SU-DHL-6 (cell line): Measurements from ENCODE around the gene AKAP8.

Experiments used
- H2AFZ ChIP-seq: fragments of 200-600 bp; sonication (generic); 2 replicates; pipeline ENCODE4 v1.6.1; 2014; ENCODE audit warnings: low read depth, mild to moderate bottlenecking, moderate library complexity, mixed read lengths, antibody characterized with exemption, low read length; ENCODE audit not compliant: severe bottlenecking
- H3F3A ChIP-seq: fragments of 200-600 bp; shearing (Covaris generic); 2 replicates; pipeline ENCODE4 v1.6.0; 2016; ENCODE audit warnings: antibody characterized with exemption, mild to moderate bottlenecking; ENCODE audit not compliant: insufficient read depth
- H3K27ac ChIP-seq: fragments of 200-600 bp; sonication (generic); 2 replicates; pipeline ENCODE4 v1.5.1; 2016; ENCODE audit warnings: low read depth, mild to moderate bottlenecking, low read length, moderate library complexity, mixed read lengths
- H3K27me3 ChIP-seq: fragments of 200-600 bp; sonication (generic), shearing (Covaris generic); 2 replicates; pipeline ENCODE4 v1.6.0; 2014; ENCODE audit warnings: mild to moderate bottlenecking, low read length
- H3K36me3 ChIP-seq: fragments of 200-600 bp; sonication (generic); 2 replicates; pipeline ENCODE4 v1.6.1; 2014; ENCODE audit warnings: mild to moderate bottlenecking, low read length, mixed read lengths
- H3K4me2 ChIP-seq: fragments of 300-600, 200-600 bp; shearing (Covaris generic), sonication (generic); 2 replicates; pipeline ENCODE4 v1.6.0; 2014; ENCODE audit warnings: low read length, low read depth, mild to moderate bottlenecking; ENCODE audit not compliant: poor library complexity, severe bottlenecking
- H3K4me3 ChIP-seq: fragments of 200-600 bp; sonication (generic); 2 replicates; pipeline ENCODE4 v1.5.1; 2014; ENCODE audit warnings: antibody characterized with exemption, low read length, mild to moderate bottlenecking, mixed read lengths; ENCODE audit not compliant: insufficient read depth, poor library complexity, severe bottlenecking
- H3K79me2 ChIP-seq: fragments of 200-600 bp; sonication (generic); 2 replicates; pipeline ENCODE4 v1.6.1; 2014; ENCODE audit warnings: mild to moderate bottlenecking, low read length, moderate library complexity; ENCODE audit not compliant: insufficient read depth
- H3K9ac ChIP-seq: fragments of 200-600 bp; sonication (generic); 2 replicates; pipeline ENCODE4 v1.7.0; 2014; ENCODE audit warnings: mild to moderate bottlenecking, low read length
- H3K9me2 ChIP-seq: fragments of 200-600 bp; sonication (generic); replicated peaks from 2 replicates; pipeline ENCODE4 v1.6.1; 2014; ENCODE audit warnings: low read length; ENCODE audit not compliant: insufficient read depth
- H3K9me3 ChIP-seq: fragments of 200-600 bp; sonication (generic); 2 replicates; pipeline ENCODE4 v1.6.1; 2014; ENCODE audit warnings: low read length, mixed read lengths; ENCODE audit not compliant: insufficient read depth
- H4K20me1 ChIP-seq: fragments of 200-600 bp; sonication (generic); 2 replicates; pipeline ENCODE4 v1.6.1; 2014; ENCODE audit warnings: low read depth, mild to moderate bottlenecking, antibody characterized with exemption, low read length, moderate library complexity, mixed read lengths
- EZH2phosphoT487 ChIP-seq: fragments of 200-600 bp; sonication (generic), shearing (Covaris generic); conservative IDR thresholded peaks from 2 replicates; pipeline ENCODE4 v1.6.1; 2018; ENCODE audit warnings: mild to moderate bottlenecking, antibody characterized with exemption, low read length, moderate library complexity, mixed read lengths
- TF ChIP-seq, protein P1 (sequence below): fragments of 200-600 bp; sonication (generic); IDR thresholded peaks from one replicate; pipeline ENCODE4 v1.5.1; 2017; ENCODE audit warnings: antibody characterized with exemption, mild to moderate bottlenecking, low read length, moderate library complexity; ENCODE audit not compliant: insufficient read depth, poor library complexity, severe bottlenecking

AKAP8 gene

DNA sequence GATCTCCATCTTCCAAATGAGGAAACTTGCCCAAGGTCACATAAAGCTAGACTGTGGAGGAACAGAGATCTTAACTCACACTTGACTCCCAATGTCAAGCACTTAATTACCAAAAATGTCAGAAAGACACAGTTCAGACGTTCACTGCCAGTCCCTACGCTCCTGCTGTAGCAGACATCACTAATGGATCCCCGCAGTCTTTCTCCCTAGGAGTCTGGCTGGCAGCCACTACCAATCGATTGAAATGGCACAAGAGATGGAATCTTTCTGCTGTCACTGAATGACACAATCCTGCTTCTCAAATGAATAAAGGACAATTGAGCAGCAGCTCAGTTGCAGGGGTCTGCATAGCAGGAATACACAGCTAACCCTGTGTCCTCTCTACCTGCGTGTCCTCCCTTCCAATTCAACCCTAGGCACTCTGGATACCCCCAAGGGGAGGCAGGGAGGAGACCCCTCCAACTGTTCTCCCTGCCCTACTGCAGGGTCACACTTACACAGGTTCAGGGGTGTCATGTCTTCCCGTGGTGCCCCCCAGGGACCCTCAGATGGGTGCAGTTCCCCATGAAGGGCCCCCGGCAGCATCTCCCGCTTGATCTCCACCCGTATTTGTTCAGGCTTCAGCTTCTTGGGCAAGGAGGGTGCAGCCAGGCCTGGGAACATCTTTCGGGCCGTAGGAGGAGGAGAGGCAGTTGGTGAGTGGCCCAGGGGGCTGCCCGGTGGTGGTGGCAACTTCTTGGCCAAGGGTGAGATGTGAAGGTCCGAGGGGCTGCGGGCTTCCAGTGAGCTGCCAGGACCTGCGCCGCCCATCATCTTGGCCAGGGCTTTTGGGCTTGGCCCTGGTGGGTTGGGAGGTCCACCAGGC lies 47.1 kb upstream of the AKAP8 start:
- Histone ChIP-seq H3K9me3 (no peaks in the 10 kb centered on the region), H3K4me3 (no peak overlapping the region), H3K4me2 (no peak overlapping the region), H4K20me1 (no peaks in the 10 kb centered on the region; the same call in 1 of the 2 replicates), H3K27ac (no peak overlapping the region), H3K9ac (no peak overlapping the region), H3K9me2 (no peaks in the 10 kb centered on the region), H2AFZ (no peak overlapping the region), H3K36me3 (peaks cover 7% of the 10 kb centered on the region; the same call in 1 of the 2 replicates), H3F3A (no peaks in the 10 kb centered on the region), H3K79me2 (peaks cover 34% of the 10 kb centered on the region), H3K27me3 (no peaks in the 10 kb centered on the region)
- TF ChIP-seq, protein P1, sequence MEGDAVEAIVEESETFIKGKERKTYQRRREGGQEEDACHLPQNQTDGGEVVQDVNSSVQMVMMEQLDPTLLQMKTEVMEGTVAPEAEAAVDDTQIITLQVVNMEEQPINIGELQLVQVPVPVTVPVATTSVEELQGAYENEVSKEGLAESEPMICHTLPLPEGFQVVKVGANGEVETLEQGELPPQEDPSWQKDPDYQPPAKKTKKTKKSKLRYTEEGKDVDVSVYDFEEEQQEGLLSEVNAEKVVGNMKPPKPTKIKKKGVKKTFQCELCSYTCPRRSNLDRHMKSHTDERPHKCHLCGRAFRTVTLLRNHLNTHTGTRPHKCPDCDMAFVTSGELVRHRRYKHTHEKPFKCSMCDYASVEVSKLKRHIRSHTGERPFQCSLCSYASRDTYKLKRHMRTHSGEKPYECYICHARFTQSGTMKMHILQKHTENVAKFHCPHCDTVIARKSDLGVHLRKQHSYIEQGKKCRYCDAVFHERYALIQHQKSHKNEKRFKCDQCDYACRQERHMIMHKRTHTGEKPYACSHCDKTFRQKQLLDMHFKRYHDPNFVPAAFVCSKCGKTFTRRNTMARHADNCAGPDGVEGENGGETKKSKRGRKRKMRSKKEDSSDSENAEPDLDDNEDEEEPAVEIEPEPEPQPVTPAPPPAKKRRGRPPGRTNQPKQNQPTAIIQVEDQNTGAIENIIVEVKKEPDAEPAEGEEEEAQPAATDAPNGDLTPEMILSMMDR = no peak
- TF ChIP-seq EZH2phosphoT487 = no peak

DNA sequence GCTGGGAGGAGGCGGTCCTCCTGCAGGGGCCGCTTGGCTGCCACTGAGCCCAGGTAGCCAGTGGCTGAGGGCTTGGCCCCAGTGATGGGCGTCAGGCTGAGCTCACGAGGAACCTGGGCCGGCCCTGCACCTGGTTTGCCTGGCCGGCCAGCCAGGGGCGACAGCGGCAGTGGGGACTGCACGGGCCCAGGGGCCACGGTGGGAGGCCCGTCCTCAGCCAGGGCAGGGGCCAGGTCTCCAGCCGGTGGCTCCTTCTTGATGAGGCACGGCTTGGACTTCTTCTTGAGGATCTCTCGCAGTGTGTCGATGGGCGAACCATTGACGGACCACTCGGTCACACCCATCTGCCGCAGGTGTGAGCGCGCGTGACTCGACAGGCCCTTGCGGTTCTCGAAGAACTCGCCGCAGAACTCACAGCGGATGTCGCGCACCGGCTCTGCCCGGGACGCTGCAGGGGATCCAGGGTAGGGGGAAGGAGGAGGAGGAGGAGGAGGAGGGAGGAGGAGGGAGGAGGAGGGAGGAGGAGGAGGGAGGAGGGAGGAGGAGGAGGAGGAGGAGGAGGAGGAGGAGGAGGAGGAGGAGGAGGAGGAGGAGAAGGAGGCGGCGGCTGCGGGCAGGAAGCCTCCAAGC lies 45.8 kb upstream of the AKAP8 start:
- TF ChIP-seq, protein P1 = no peak
- TF ChIP-seq EZH2phosphoT487 = no peak
- H3K79me2 ChIP-seq = peaks cover 22% of the 10 kb centered on the region
- H2AFZ ChIP-seq = no peak overlapping the region
- peaks cover 7% of the 10 kb centered on the region; the same call in 1 of the 2 replicates for H3K36me3 ChIP-seq
- no peaks in the 10 kb centered on the region for H3K9me2 ChIP-seq
- H3F3A ChIP-seq = no peaks in the 10 kb centered on the region
- H3K4me2 ChIP-seq = no peak overlapping the region
- H3K27ac ChIP-seq = no peak overlapping the region
- no peaks in the 10 kb centered on the region for H3K9me3 ChIP-seq
- no peak overlapping the region for H3K9ac ChIP-seq
- H4K20me1 ChIP-seq = no peaks in the 10 kb centered on the region; the same call in 1 of the 2 replicates
- no peak overlapping the region for H3K4me3 ChIP-seq
- H3K27me3 ChIP-seq = no peaks in the 10 kb centered on the region

DNA sequence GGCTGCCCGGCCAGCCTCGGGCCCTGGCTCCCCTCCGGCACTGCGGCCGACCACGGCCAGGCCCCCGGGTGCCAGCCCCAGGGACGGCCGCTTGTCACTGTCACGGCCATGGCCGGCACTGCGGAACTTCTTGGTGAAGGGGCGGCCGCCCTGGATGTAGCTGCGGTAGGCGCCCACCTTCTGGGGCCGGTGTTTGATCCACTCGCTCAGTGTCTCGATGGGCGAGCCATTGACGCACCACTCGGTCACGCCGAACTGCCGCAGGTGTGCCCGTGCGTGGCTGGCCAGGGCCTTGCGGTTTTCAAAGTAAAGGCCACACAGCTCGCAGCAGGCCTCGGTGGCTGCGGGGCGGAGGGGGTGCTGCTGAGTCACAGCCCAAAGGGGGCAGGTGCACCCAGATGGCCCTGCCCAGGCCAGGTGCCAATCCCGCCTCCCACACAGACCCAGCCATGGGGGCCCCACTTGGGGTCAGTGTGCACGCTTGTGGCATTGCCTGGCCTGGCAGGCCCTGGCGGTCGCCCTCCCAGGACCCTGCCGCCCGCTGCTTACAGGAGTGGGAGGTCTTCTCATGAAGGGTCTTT lies 45.2 kb upstream of the AKAP8 start:
- no peaks in the 10 kb centered on the region for H3K9me2 ChIP-seq
- H3K79me2 ChIP-seq = peaks cover 15% of the 10 kb centered on the region
- H3K36me3 ChIP-seq = peaks cover 7% of the 10 kb centered on the region; the same call in 1 of the 2 replicates
- no peak overlapping the region for H3K27ac ChIP-seq
- no peak overlapping the region for H2AFZ ChIP-seq
- no peak overlapping the region for H3K9ac ChIP-seq
- no peaks in the 10 kb centered on the region for H3K27me3 ChIP-seq
- H3K9me3 ChIP-seq = no peaks in the 10 kb centered on the region
- H4K20me1 ChIP-seq = no peaks in the 10 kb centered on the region; the same call in 1 of the 2 replicates
- H3F3A ChIP-seq = 0 out of 2 replicates have a peak, but pooled peaks cover 4% of the 10 kb centered on the region
- TF ChIP-seq, protein P1 = no peak
- TF ChIP-seq EZH2phosphoT487 = no peak
- H3K4me3 ChIP-seq = no peak overlapping the region
- no peak overlapping the region for H3K4me2 ChIP-seq
